Measurements from ENCODE around the gene NPAS3. TPM values are rescaled to one million over a fixed set of nuclear protein-coding genes. Genes with fewer than 3 reads are reported as not detected.

NPAS3 gene
- total and polyA plus RNA-seq, 7 donors: 0.36 to 6.4 (median 4.6) TPM; not detected in 2

- DNase-seq: no peak
- no peak for TF ChIP-seq EP300 (IDR thresholded peaks at IDR 0.05)
- TF ChIP-seq CTCF (IDR thresholded peaks at IDR 0.05): no peak
- no peak for TF ChIP-seq POLR2A (IDR thresholded peaks at IDR 0.05)
- no peak for TF ChIP-seq POLR2AphosphoS5 (IDR thresholded peaks at IDR 0.05)
- H3K27ac ChIP-seq: no peak overlapping the region
- no peaks in the 10 kb centered on the region for H3K27me3 ChIP-seq
- WGBS, 2 donors: 88 to 97% methylated on average over 2 of the region's 2 CpGs
- no peaks in the 10 kb centered on the region for H3K4me1 ChIP-seq
- no peaks in the 10 kb centered on the region for H3K36me3 ChIP-seq
- H3K4me3 ChIP-seq: no peak overlapping the region
- H3K9me3 ChIP-seq: no peaks in the 10 kb centered on the region
- intact Hi-C loops (cut with DNase I): no loop called here
Observed at GRCh38 chr14:33580841-33581240, 642.2 kb downstream of the NPAS3 start.

- Histone ChIP-seq H3K36me3 (no peaks in the 10 kb centered on the region), H3K9me3 (no peaks in the 10 kb centered on the region), H3K27me3 (no peaks in the 10 kb centered on the region), H3K4me1 (no peaks in the 10 kb centered on the region), H3K4me3 (no peak overlapping the region), H3K27ac (no peak overlapping the region)
- WGBS, 2 donors: 79 to 92% methylated on average over 2 of the region's 2 CpGs
- no peak for TF ChIP-seq POLR2AphosphoS5 (IDR thresholded peaks at IDR 0.05)
- TF ChIP-seq EP300 (IDR thresholded peaks at IDR 0.05): no peak
- no peak for TF ChIP-seq CTCF (IDR thresholded peaks at IDR 0.05)
- no peak for TF ChIP-seq POLR2A (IDR thresholded peaks at IDR 0.05)
- no peak for DNase-seq
- intact Hi-C loops (cut with DNase I): no loop called here
Observed at GRCh38 chr14:33584697-33585096, 646.0 kb downstream of the NPAS3 start.

GRCh38 chr14:33586806-33587205, 648.1 kb downstream of the NPAS3 start:
- no peak for TF ChIP-seq EP300 (IDR thresholded peaks at IDR 0.05)
- no peak for TF ChIP-seq POLR2A (IDR thresholded peaks at IDR 0.05)
- no peak for TF ChIP-seq CTCF (IDR thresholded peaks at IDR 0.05)
- Histone ChIP-seq H3K4me1 (no peaks in the 10 kb centered on the region), H3K4me3 (no peak overlapping the region), H3K27ac (no peak overlapping the region), H3K36me3 (no peaks in the 10 kb centered on the region), H3K9me3 (no peaks in the 10 kb centered on the region), H3K27me3 (no peaks in the 10 kb centered on the region)
- intact Hi-C loops (cut with DNase I): no loop called here
- WGBS, 2 donors: 89 to 94% methylated on average over 4 of the region's 4 CpGs
- no peak for DNase-seq

- 82 to 90% methylated on average over 5 of the region's 5 CpGs for WGBS, 2 donors
- Histone ChIP-seq H3K36me3 (no peaks in the 10 kb centered on the region), H3K4me1 (no peaks in the 10 kb centered on the region), H3K27ac (no peak overlapping the region), H3K4me3 (no peak overlapping the region), H3K9me3 (no peaks in the 10 kb centered on the region), H3K27me3 (no peaks in the 10 kb centered on the region)
- intact Hi-C loops (cut with DNase I): no loop called here
- no peak for DNase-seq
- no peak for TF ChIP-seq POLR2A (IDR thresholded peaks at IDR 0.05)
- TF ChIP-seq POLR2AphosphoS5 (IDR thresholded peaks at IDR 0.05): no peak
- no peak for TF ChIP-seq CTCF (IDR thresholded peaks at IDR 0.05)
- TF ChIP-seq EP300 (IDR thresholded peaks at IDR 0.05): no peak
Observed at GRCh38 chr14:33587791-33588190, 649.1 kb downstream of the NPAS3 start.

GRCh38 chr14:33588771-33589170, 650.1 kb downstream of the NPAS3 start:
- DNase-seq: no peak
- no peaks in the 10 kb centered on the region for H3K9me3 ChIP-seq
- no peak overlapping the region for H3K27ac ChIP-seq
- intact Hi-C loops (cut with DNase I): no loop called here
- H3K4me1 ChIP-seq: no peaks in the 10 kb centered on the region
- H3K36me3 ChIP-seq: no peaks in the 10 kb centered on the region
- WGBS, 2 donors: 88 to 94% methylated on average over 4 of the region's 4 CpGs
- no peak for TF ChIP-seq POLR2A (IDR thresholded peaks at IDR 0.05)
- TF ChIP-seq CTCF (IDR thresholded peaks at IDR 0.05): no peak
- no peak for TF ChIP-seq POLR2AphosphoS5 (IDR thresholded peaks at IDR 0.05)
- TF ChIP-seq EP300 (IDR thresholded peaks at IDR 0.05): no peak
- no peak overlapping the region for H3K4me3 ChIP-seq
- no peaks in the 10 kb centered on the region for H3K27me3 ChIP-seq

Data from sigmoid colon (tissue), 7 donors.